Bone marrow (tissue), 2 donors: Measurements from ENCODE around the gene SMYD1.

Source experiments
- DNase-seq, 2 donors: peaks; one replicate each; lab custom pipeline; 2025; lab: John Stamatoyannopoulos, UW

Gene SMYD1

GRCh38 chr2:88055371-88056128, 12.1 kb upstream of the SMYD1 start, which contains the start of gene KRCC1:
KRCC1 (minus strand) TSS chr2:88055783; CDS start chr2:88028563, 27,220 bp downstream.
- DNase-seq, result peak; percentile 74 to 84

- no peak for DNase-seq
Measured at GRCh38 chr2:88057437-88057844, 10.2 kb upstream of the SMYD1 start.

- no peak for DNase-seq
Measured at GRCh38 chr2:88058191-88058590, 9.4 kb upstream of the SMYD1 start.

- peak in 1 of 2 donors; percentile 17 for DNase-seq
Measured at GRCh38 chr2:88059979-88060906, 7.4 kb upstream of the SMYD1 start.

- DNase-seq, result no peak
Measured at GRCh38 chr2:88060907-88061275, 6.7 kb upstream of the SMYD1 start.

- no peak for DNase-seq
Measured at GRCh38 chr2:88061295-88061694, 6.3 kb upstream of the SMYD1 start.

GRCh38 chr2:88066543-88066942, 1.1 kb upstream of the SMYD1 start:
- DNase-seq, result no peak

GRCh38 chr2:88067189-88067588, 436 bp upstream of the SMYD1 start:
- DNase-seq, result no peak

GRCh38 chr2:88068044-88068443, 419 bp downstream of the SMYD1 start:
- DNase-seq, result no peak

- no peak for DNase-seq
Measured at GRCh38 chr2:88069117-88069516, 1.5 kb downstream of the SMYD1 start.

GRCh38 chr2:88070055-88070454, 2.4 kb downstream of the SMYD1 start:
- no peak for DNase-seq

- DNase-seq, result no peak
Measured at GRCh38 chr2:88071365-88071764, 3.7 kb downstream of the SMYD1 start.

- no peak for DNase-seq
Measured at GRCh38 chr2:88074150-88074549, 6.5 kb downstream of the SMYD1 start.

GRCh38 chr2:88074854-88075292, 7.2 kb downstream of the SMYD1 start:
- no peak for DNase-seq

GRCh38 chr2:88077080-88077479, 9.5 kb downstream of the SMYD1 start:
- DNase-seq, result no peak

GRCh38 chr2:88078643-88079172, 11.1 kb downstream of the SMYD1 start:
- no peak for DNase-seq

- no peak for DNase-seq
Measured at GRCh38 chr2:88080545-88080944, 12.9 kb downstream of the SMYD1 start.

GRCh38 chr2:88081924-88082608, 14.4 kb downstream of the SMYD1 start:
- DNase-seq, result no peak

- no peak for DNase-seq
Measured at GRCh38 chr2:88082781-88083180, 15.2 kb downstream of the SMYD1 start.

GRCh38 chr2:88085099-88085498, 17.5 kb downstream of the SMYD1 start:
- no peak for DNase-seq

GRCh38 chr2:88085602-88086001, 18.0 kb downstream of the SMYD1 start:
- DNase-seq, result no peak

GRCh38 chr2:88086401-88086800, 18.8 kb downstream of the SMYD1 start:
- DNase-seq, result no peak
